ENCODE measurements around the gene KCNMA1.

DNA sequence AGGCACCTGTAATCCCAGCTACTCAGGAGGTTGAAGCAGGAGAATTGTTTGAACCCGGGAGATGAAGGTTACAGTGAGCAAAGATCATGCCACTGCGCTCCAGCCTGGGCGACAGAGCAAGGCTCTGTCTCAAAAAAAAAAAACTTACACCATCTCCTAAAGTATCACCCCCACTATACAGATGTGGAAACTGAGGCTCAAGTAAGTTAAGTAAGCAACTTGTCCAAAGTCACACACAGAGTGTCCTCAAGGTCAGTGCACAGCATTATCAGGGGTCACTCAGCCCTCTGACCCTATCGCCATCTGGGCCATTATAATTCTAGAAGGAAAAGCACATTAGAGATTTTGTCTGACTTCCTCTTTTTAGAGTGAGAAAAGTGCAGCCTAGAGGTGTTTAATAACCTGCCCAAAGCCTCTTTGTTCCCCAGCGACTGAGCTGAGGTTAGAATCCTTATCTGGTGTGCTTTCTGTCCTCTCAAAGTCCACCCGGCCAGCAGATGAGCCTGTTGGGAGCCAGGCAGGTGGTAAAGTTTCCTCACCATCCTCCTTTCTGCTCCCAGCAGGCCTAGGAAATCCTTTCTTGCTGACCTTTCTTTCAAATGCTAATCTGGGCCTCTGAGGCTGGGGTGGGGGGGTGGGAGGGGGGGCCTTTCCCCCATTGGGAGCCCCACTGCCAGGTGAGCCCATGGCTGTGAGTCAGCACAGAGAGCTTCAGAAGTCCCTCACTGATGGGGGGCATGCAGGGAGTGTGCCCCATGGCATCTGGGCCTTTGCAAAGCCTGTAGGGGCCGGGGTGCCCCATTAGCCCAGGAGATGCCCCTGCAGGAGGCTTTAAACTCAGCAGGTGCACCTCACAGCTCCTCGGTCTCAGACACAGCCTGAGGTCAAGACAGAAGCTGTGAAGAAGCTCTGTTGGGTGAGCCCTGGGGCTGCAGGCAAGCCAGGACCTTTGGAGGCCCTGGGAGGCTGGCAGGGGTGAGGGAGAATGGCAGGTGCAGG, 12.0 kb upstream of the KCNMA1 start:
- TF ChIP-seq, protein P1, sequence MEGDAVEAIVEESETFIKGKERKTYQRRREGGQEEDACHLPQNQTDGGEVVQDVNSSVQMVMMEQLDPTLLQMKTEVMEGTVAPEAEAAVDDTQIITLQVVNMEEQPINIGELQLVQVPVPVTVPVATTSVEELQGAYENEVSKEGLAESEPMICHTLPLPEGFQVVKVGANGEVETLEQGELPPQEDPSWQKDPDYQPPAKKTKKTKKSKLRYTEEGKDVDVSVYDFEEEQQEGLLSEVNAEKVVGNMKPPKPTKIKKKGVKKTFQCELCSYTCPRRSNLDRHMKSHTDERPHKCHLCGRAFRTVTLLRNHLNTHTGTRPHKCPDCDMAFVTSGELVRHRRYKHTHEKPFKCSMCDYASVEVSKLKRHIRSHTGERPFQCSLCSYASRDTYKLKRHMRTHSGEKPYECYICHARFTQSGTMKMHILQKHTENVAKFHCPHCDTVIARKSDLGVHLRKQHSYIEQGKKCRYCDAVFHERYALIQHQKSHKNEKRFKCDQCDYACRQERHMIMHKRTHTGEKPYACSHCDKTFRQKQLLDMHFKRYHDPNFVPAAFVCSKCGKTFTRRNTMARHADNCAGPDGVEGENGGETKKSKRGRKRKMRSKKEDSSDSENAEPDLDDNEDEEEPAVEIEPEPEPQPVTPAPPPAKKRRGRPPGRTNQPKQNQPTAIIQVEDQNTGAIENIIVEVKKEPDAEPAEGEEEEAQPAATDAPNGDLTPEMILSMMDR (IDR thresholded peaks at IDR 0.05): no peak
- TF ChIP-seq POLR2A (IDR thresholded peaks at IDR 0.05) (no peak), POLR2AphosphoS5 (IDR thresholded peaks at IDR 0.05) (no peak)
